IMR-90 (cell line): ENCODE measurements around the gene SH3RF2. TPM values are rescaled to one million over a fixed set of nuclear protein-coding genes. Genes with fewer than 3 reads are reported as not detected.

Experiments used
- ATAC-seq: fragments of 200-7000 bp; cut with Tn5 transposase; 2 replicates; pipeline ENCODE4 v1.9.1; 2020; ENCODE audit warnings: low read depth, mild to moderate bottlenecking, moderate library complexity
- BruUV-seq: library from RNA; stranded (reverse); fragments of 400-500 nt; replicated peaks from 2 replicates; lab custom pipeline; 2021; lab: Mats Ljungman, UMichigan
- CTCF ChIA-PET: fragments of 300-600 bp; formaldehyde crosslinking; extraction: SDS; loops from one replicate; lab custom pipeline; 2021; ENCODE audit warnings: antibody characterized with exemption; lab: Yijun Ruan, JAX
- POLR2A ChIA-PET: fragments of 300-600 bp; sonication (Branson Sonifier 250); formaldehyde crosslinking; loops from one replicate; lab custom pipeline; 2022; ENCODE audit warnings: antibody characterized with exemption; ENCODE audit not compliant: unreplicated experiment; lab: Charles Lee
- DNase-seq: peaks from one replicate; pipeline ENCODE4 v3.0.0; 2013
- H2AFZ ChIP-seq: replicated peaks from 2 replicates; pipeline ENCODE3; 2013; ENCODE audit warnings: low read length, mild to moderate bottlenecking; ENCODE audit not compliant: poor library complexity
- H2AK5ac ChIP-seq: 2 replicates; pipeline ENCODE4 v1.6.1; 2013; ENCODE audit warnings: low read depth, low read length, inconsistent platforms
- H2AK9ac ChIP-seq: replicated peaks from 2 replicates; pipeline ENCODE3; 2013; ENCODE audit warnings: mild to moderate bottlenecking, low read depth, low read length, moderate library complexity; ENCODE audit not compliant: poor library complexity
- H2BK120ac ChIP-seq: 2 replicates; pipeline ENCODE4 v1.6.1; 2013; ENCODE audit warnings: low read depth, low read length, inconsistent platforms
- H2BK15ac ChIP-seq: 3 replicates; pipeline ENCODE4 v1.6.1; 2013; ENCODE audit warnings: low read depth, low read length, inconsistent platforms
- H2BK20ac ChIP-seq: 2 replicates; pipeline ENCODE4 v1.6.1; 2013; ENCODE audit warnings: low read depth, mild to moderate bottlenecking, inconsistent platforms, low read length, moderate library complexity
- H2BK5ac ChIP-seq: 2 replicates; pipeline ENCODE4 v1.6.1; 2013; ENCODE audit warnings: mild to moderate bottlenecking, low read depth, low read length, inconsistent platforms; ENCODE audit not compliant: poor library complexity, severe bottlenecking
- H3K14ac ChIP-seq: replicated peaks from 2 replicates; pipeline ENCODE4 v1.6.1; 2013; ENCODE audit warnings: low read depth, low read length, inconsistent platforms
- H3K18ac ChIP-seq: 2 replicates; pipeline ENCODE4 v1.6.1; 2013; ENCODE audit warnings: low read depth, low read length, control low read depth
- H3K23ac ChIP-seq: 2 replicates; pipeline ENCODE4 v1.6.1; 2013; ENCODE audit warnings: low read depth, low read length, inconsistent platforms
- H3K27ac ChIP-seq: 2 replicates; pipeline ENCODE4 v1.5.1; 2013; ENCODE audit warnings: mild to moderate bottlenecking, control low read depth, low read length; ENCODE audit not compliant: insufficient read depth
- H3K27me3 ChIP-seq: 2 replicates; pipeline ENCODE4 v1.6.1; 2013; ENCODE audit warnings: low read length; ENCODE audit not compliant: control insufficient read depth, insufficient read depth
- H3K36me3 ChIP-seq: 2 replicates; pipeline ENCODE4 v1.6.1; 2013; ENCODE audit warnings: low read length, mixed read lengths; ENCODE audit not compliant: control insufficient read depth, insufficient read depth
- H3K4ac ChIP-seq: 2 replicates; pipeline ENCODE4 v1.6.1; 2013; ENCODE audit warnings: low read depth, low read length, inconsistent platforms
- H3K4me1 ChIP-seq: 2 replicates; pipeline ENCODE4 v1.6.1; 2013; ENCODE audit warnings: low read length, mixed read lengths; ENCODE audit not compliant: control insufficient read depth, insufficient read depth
- H3K4me2 ChIP-seq: 2 replicates; pipeline ENCODE4 v1.6.1; 2013; ENCODE audit warnings: low read depth, mild to moderate bottlenecking, control low read depth, low read length, moderate library complexity
- H3K4me3 ChIP-seq: 2 replicates; pipeline ENCODE4 v1.5.1; 2013; ENCODE audit warnings: low read depth, mild to moderate bottlenecking, control low read depth, low read length, moderate library complexity; ENCODE audit not compliant: insufficient read depth
- H3K56ac ChIP-seq: 2 replicates; pipeline ENCODE4 v1.6.1; 2013; ENCODE audit warnings: low read length, inconsistent platforms; ENCODE audit not compliant: insufficient read depth; ENCODE audit errors: extremely low read depth
- H3K79me1 ChIP-seq, 2 experiments: 2 replicates each; pipeline ENCODE4 v1.6.1; 2013; ENCODE audit warnings: low read length in 2 of 2, inconsistent platforms in 1 of 2, low read depth in 1 of 2
- H3K9ac ChIP-seq: 2 replicates; pipeline ENCODE4 v1.6.1; 2013; ENCODE audit warnings: low read depth, low read length, control low read depth
- H3K9me1 ChIP-seq: 2 replicates; pipeline ENCODE4 v1.6.1; 2013; ENCODE audit warnings: low read length, inconsistent platforms; ENCODE audit not compliant: insufficient read depth
- H3K9me3 ChIP-seq: 2 replicates; pipeline ENCODE4 v1.6.1; 2013; ENCODE audit warnings: low read length; ENCODE audit not compliant: control insufficient read depth, insufficient read depth
- H4K20me1 ChIP-seq: 2 replicates; pipeline ENCODE4 v1.6.1; 2013; ENCODE audit warnings: low read length, inconsistent platforms; ENCODE audit not compliant: insufficient read depth
- H4K5ac ChIP-seq: 2 replicates; pipeline ENCODE4 v1.6.1; 2013; ENCODE audit warnings: mild to moderate bottlenecking, low read depth, low read length, control low read depth
- H4K8ac ChIP-seq, 2 experiments: 2 replicates each; pipeline ENCODE4 v1.6.1; 2013; ENCODE audit warnings: low read depth in 2 of 2, low read length in 2 of 2, control low read depth in 1 of 2, inconsistent platforms in 1 of 2
- H4K91ac ChIP-seq: 2 replicates; pipeline ENCODE4 v1.6.1; 2013; ENCODE audit warnings: low read depth, low read length, inconsistent platforms; ENCODE audit not compliant: insufficient read depth
- BHLHE40 ChIP-seq: fragments of 150-350 bp; IDR thresholded peaks from 2 replicates; pipeline ENCODE4 v1.6.1; 2016; ENCODE audit warnings: mild to moderate bottlenecking, low read depth, low read length
- CEBPB ChIP-seq: IDR thresholded peaks from 2 replicates; pipeline ENCODE4 v1.6.1; 2012; ENCODE audit warnings: low read depth, low read length, improper control_type of control experiment
- FOS ChIP-seq: fragments of 150-350 bp; IDR thresholded peaks from 2 replicates; pipeline ENCODE4 v1.6.1; 2016; ENCODE audit warnings: low read depth, low read length
- MAZ ChIP-seq: IDR thresholded peaks from 2 replicates; pipeline ENCODE4 v1.6.1; 2012; ENCODE audit warnings: low read depth, mild to moderate bottlenecking, low read length, improper control_type of control experiment, moderate library complexity, borderline replicate concordance
- MXI1 ChIP-seq: IDR thresholded peaks from 2 replicates; pipeline ENCODE4 v1.6.1; 2012; ENCODE audit warnings: low read depth, mild to moderate bottlenecking, low read length, moderate library complexity, borderline replicate concordance
- NFE2L2 ChIP-seq: fragments of 150-350 bp; IDR thresholded peaks from 2 replicates; pipeline ENCODE4 v1.6.1; 2016; ENCODE audit warnings: low read depth, mild to moderate bottlenecking, low read length
- POLR2A ChIP-seq: IDR thresholded peaks from 2 replicates; pipeline ENCODE4 v1.6.1; 2012; ENCODE audit warnings: mild to moderate bottlenecking, low read depth, low read length
- RAD21 ChIP-seq: IDR thresholded peaks from 2 replicates; pipeline ENCODE4 v1.6.1; 2012; ENCODE audit warnings: low read length, improper control_type of control experiment
- RCOR1 ChIP-seq: IDR thresholded peaks from 2 replicates; pipeline ENCODE4 v1.6.1; 2012; ENCODE audit warnings: mild to moderate bottlenecking, low read length, improper control_type of control experiment; ENCODE audit not compliant: insufficient replicate concordance
- RFX5 ChIP-seq: IDR thresholded peaks from 2 replicates; pipeline ENCODE4 v1.8.0; 2012; ENCODE audit warnings: low read depth, mild to moderate bottlenecking, low read length, moderate library complexity
- WGBS, 2 experiments: methylation state at CpG; one replicate each; pipeline versions ENCODE4 v1.1.5 to v1.1.7; 2013; ENCODE audit warnings: missing lambda C conversion rate in 2 of 2; ENCODE audit not compliant: insufficient read length in 1 of 2; ENCODE audit errors: extremely low coverage in 2 of 2; 5-methylcytosine and 5-hydroxymethylcytosine counted together
- dilution Hi-C: fragments of 300-500 bp; cut with HindIII; formaldehyde crosslinking; loops from one replicate; pipeline ENCODE4 v1.14.3; 2018; ENCODE audit warnings: low sequenced_read_pairs; ENCODE audit not compliant: unreplicated experiment
- in situ Hi-C: fragments of 300-500 bp; cut with MboI; formaldehyde crosslinking; loops from 3 replicates; pipeline ENCODE4 v1.14.3; 2019; ENCODE audit warnings: low sequenced_read_pairs, inconsistent platforms, mixed read lengths
- intact Hi-C: fragments of 100-400 bp; cut with micrococcal nuclease; formaldehyde crosslinking; loops from 2 replicates; pipeline ENCODE4 v1.10.0; 2022
- polyA plus RNA-seq, 3 experiments: library from polyadenylated mRNA; depleted of rRNA; stranded (reverse); fragments of >200 nt; gene quantifications; 2 replicates each; pipeline ENCODE4 v1.2.3, GENCODE V29; 2012; ENCODE audit warnings: low replicate concordance in 1 of 3
- total RNA-seq: library from RNA; depleted of rRNA; stranded (reverse); fragments of >200 nt; gene quantifications from 2 replicates; pipeline ENCODE4 v1.2.3, GENCODE V29; 2012
- TF ChIP-seq, protein P1 (sequence below): fragments of 150-350 bp; IDR thresholded peaks from 2 replicates; pipeline ENCODE4 v1.6.1; 2017; ENCODE audit warnings: mild to moderate bottlenecking, antibody characterized with exemption, low read length, low read depth
- TF ChIP-seq, protein P2 (sequence below): fragments of 150-350 bp; IDR thresholded peaks from 2 replicates; pipeline ENCODE4 v1.6.1; 2016; ENCODE audit warnings: low read depth, mild to moderate bottlenecking, low read length, moderate library complexity, borderline replicate concordance

SH3RF2 gene
- total and polyA plus RNA-seq, 2 of the 4 experiments (the other 2 are of a cell fraction) = 1.3 to 1.7 TPM

DNA sequence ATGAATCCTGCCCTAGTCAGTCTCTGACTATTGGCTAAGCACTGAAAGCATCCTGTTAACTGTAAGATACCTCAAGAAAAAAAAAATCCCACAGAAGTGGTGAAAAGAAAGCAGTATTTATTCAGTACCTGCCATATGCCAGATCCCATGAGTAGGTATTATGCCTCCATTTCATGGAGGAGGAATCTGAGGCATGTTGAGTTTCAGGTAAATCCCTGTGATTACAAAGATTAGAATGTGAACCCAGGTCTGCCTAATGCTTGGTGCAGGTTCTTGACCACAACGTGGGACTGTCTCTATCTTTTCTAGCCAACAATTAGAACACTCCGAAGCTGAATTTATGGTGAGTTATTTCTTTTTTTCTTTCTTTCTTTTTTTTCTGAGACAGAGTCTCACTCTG is 30.9 kb downstream of the SH3RF2 start:
- no peak overlapping the region for H3K4ac ChIP-seq
- no peaks in the 10 kb centered on the region for H3K9me1 ChIP-seq
- H3K9me3 ChIP-seq = no peaks in the 10 kb centered on the region
- H3K18ac ChIP-seq = no peak overlapping the region
- H2BK5ac ChIP-seq = no peak overlapping the region
- ChIA-PET CTCF (no interaction called here), POLR2A (no interaction called here)
- H3K79me1 ChIP-seq = no peaks in the 10 kb centered on the region
- no peak overlapping the region for H2BK20ac ChIP-seq
- no TSS peak for BruUV-seq
- H3K36me3 ChIP-seq = no peaks in the 10 kb centered on the region
- TF ChIP-seq NFE2L2 = no peak
- TF ChIP-seq MAZ = no peak
- TF ChIP-seq, protein P1, sequence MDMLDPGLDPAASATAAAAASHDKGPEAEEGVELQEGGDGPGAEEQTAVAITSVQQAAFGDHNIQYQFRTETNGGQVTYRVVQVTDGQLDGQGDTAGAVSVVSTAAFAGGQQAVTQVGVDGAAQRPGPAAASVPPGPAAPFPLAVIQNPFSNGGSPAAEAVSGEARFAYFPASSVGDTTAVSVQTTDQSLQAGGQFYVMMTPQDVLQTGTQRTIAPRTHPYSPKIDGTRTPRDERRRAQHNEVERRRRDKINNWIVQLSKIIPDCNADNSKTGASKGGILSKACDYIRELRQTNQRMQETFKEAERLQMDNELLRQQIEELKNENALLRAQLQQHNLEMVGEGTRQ = no peak
- TF ChIP-seq CEBPB = no peak
- no peak for TF ChIP-seq BHLHE40
- TF ChIP-seq RAD21 = no peak
- no peak for TF ChIP-seq POLR2A
- TF ChIP-seq, protein P2, sequence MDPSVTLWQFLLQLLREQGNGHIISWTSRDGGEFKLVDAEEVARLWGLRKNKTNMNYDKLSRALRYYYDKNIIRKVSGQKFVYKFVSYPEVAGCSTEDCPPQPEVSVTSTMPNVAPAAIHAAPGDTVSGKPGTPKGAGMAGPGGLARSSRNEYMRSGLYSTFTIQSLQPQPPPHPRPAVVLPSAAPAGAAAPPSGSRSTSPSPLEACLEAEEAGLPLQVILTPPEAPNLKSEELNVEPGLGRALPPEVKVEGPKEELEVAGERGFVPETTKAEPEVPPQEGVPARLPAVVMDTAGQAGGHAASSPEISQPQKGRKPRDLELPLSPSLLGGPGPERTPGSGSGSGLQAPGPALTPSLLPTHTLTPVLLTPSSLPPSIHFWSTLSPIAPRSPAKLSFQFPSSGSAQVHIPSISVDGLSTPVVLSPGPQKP = no peak
- no peak for TF ChIP-seq FOS
- TF ChIP-seq RCOR1 = no peak
- no peak for TF ChIP-seq MXI1
- no peak for TF ChIP-seq RFX5
- in situ Hi-C loops (no loop called here), dilution Hi-C loops (no loop called here), intact Hi-C loops (no loop called here)
- H3K4me2 ChIP-seq = no peak overlapping the region
- H3K56ac ChIP-seq = no peak overlapping the region
- H2AK5ac ChIP-seq = no peak overlapping the region
- no peak overlapping the region for H3K9ac ChIP-seq
- DNase-seq (no peak), ATAC-seq (no peak)
- no CpG with 5 or more reads among the region's 2 CpGs for WGBS, 2 experiments
- H2AK9ac ChIP-seq = no peak overlapping the region
- no peak overlapping the region for H2BK15ac ChIP-seq
- no peak overlapping the region for H3K23ac ChIP-seq
- H3K14ac ChIP-seq = no peak overlapping the region
- H2BK120ac ChIP-seq = no peak overlapping the region
- H4K8ac ChIP-seq = no peak overlapping the region
- H3K4me3 ChIP-seq = no peak overlapping the region
- no peak overlapping the region for H2AFZ ChIP-seq
- no peak overlapping the region for H4K5ac ChIP-seq
- no peak overlapping the region for H3K27ac ChIP-seq
- H4K91ac ChIP-seq = no peak overlapping the region
- H4K20me1 ChIP-seq = no peaks in the 10 kb centered on the region
- H3K4me1 ChIP-seq = no peaks in the 10 kb centered on the region
- no peaks in the 10 kb centered on the region for H3K27me3 ChIP-seq
